HCT116 (cell line): Measurements from ENCODE around the gene QSOX1. TPM values are rescaled to one million over a fixed set of nuclear protein-coding genes. Genes with fewer than 3 reads are reported as not detected.

Experiments used
- ATAC-seq: fragments of 200-7000 bp; cut with Tn5 transposase; 2 replicates; pipeline ENCODE4 v1.9.1; 2020; ENCODE audit warnings: mild to moderate bottlenecking, moderate library complexity
- BruUV-seq: library from RNA; stranded (reverse); fragments of 400-500 nt; replicated peaks from 2 replicates; lab custom pipeline; 2021; lab: Mats Ljungman, UMichigan
- CTCF ChIA-PET: fragments of 300-600 bp; sonication (Branson Sonifier 250); formaldehyde crosslinking; loops from one replicate; lab custom pipeline; 2021; ENCODE audit warnings: antibody characterized with exemption; lab: Charles Lee
- POLR2A ChIA-PET: fragments of 300-600, 350-600 bp; sonication (Branson Sonifier 250); formaldehyde crosslinking; loops from one replicate; lab custom pipeline; 2021; ENCODE audit warnings: antibody characterized with exemption; lab: Charles Lee
- RAD21 ChIA-PET, 2 experiments: fragments of 300-600 bp; sonication (Branson Sonifier 250); formaldehyde crosslinking; loops; one replicate each; lab custom pipeline; 2023; ENCODE audit warnings: low total read pairs in 2 of 2; ENCODE audit not compliant: uncharacterized antibody in 2 of 2, unreplicated experiment in 2 of 2, low non-redundant PET in 1 of 2; lab: Charles Lee
- DNase-seq: peaks from one replicate; pipeline ENCODE4 v3.0.0-alpha.2; 2010; ENCODE audit warnings: low read depth, low spot score
- H2AFZ ChIP-seq: fragments of 200-600 bp; shearing (Covaris generic), sonication (generic); 2 replicates; pipeline ENCODE4 v1.6.1; 2017; ENCODE audit warnings: low read depth, mixed run types, mixed read lengths, antibody characterized with exemption, low read length; ENCODE audit not compliant: poor library complexity, severe bottlenecking
- H3K27ac ChIP-seq: 2 replicates; pipeline ENCODE4 v1.5.1; 2012; ENCODE audit warnings: low read depth, low read length
- H3K27me3 ChIP-seq: fragments of 200-600 bp; sonication (generic); 2 replicates; pipeline ENCODE4 v1.6.1; 2016; ENCODE audit warnings: mixed run types, low read length, mixed read lengths; ENCODE audit not compliant: insufficient read depth
- H3K36me3 ChIP-seq, 2 experiments: fragments of 200-500 bp in 1 of 2; fragments of 200-600 bp in 1 of 2; sonication (Bioruptor generic) in 1 of 2; sonication (generic) in 1 of 2; 2 replicates each; pipeline versions ENCODE4 v1.5.1 to v1.6.1; 2014 to 2016; ENCODE audit warnings: low read length in 2 of 2, inconsistent platforms in 1 of 2, mixed read lengths in 1 of 2, mixed run types in 1 of 2; ENCODE audit not compliant: insufficient read depth in 2 of 2, control insufficient read depth in 1 of 2
- H3K4me1 ChIP-seq, 2 experiments: fragments of 200-600 bp in 1 of 2; sonication (generic) in 1 of 2; 2 replicates each; pipeline versions ENCODE4 v1.5.1 to v1.6.1; 2012 to 2017; ENCODE audit warnings: low read length in 2 of 2, inconsistent platforms in 1 of 2, mild to moderate bottlenecking in 1 of 2, mixed read lengths in 1 of 2, mixed run types in 1 of 2, moderate library complexity in 1 of 2; ENCODE audit not compliant: insufficient read depth in 2 of 2, control insufficient read depth in 1 of 2
- H3K4me2 ChIP-seq: fragments of 200-600 bp; sonication (generic); 2 replicates; pipeline ENCODE4 v1.6.1; 2017; ENCODE audit warnings: mixed run types, low read length, mixed read lengths
- H3K4me3 ChIP-seq, 2 experiments: fragments of 200-600 bp in 1 of 2; sonication (generic) in 1 of 2; replicated peaks in 1 of 2; 2 replicates each; pipeline ENCODE4 v1.5.1; 2011 to 2016; ENCODE audit warnings: low read length in 2 of 2, control low read depth in 1 of 2, low read depth in 1 of 2, mild to moderate bottlenecking in 1 of 2, mixed read lengths in 1 of 2, mixed run types in 1 of 2
- H3K79me2 ChIP-seq: fragments of 200-600 bp; sonication (generic); 2 replicates; pipeline ENCODE4 v1.6.1; 2017; ENCODE audit warnings: mild to moderate bottlenecking, mixed run types, low read length, moderate library complexity, mixed read lengths; ENCODE audit not compliant: insufficient read depth
- H3K9ac ChIP-seq: fragments of 200-600 bp; sonication (generic); 2 replicates; pipeline ENCODE4 v1.6.1; 2016; ENCODE audit warnings: low read length, mixed read lengths
- H3K9me2 ChIP-seq: fragments of 200-600 bp; sonication (generic), shearing (Covaris generic); 2 replicates; pipeline ENCODE4 v1.6.1; 2017; ENCODE audit warnings: mixed run types, mild to moderate bottlenecking, moderate library complexity; ENCODE audit not compliant: insufficient read depth
- H3K9me3 ChIP-seq, 2 experiments: fragments of 200-500 bp in 1 of 2; fragments of 200-600 bp in 1 of 2; sonication (Bioruptor generic) in 1 of 2; sonication (generic) in 1 of 2; 2 replicates each; pipeline ENCODE4 v1.6.1; 2014 to 2017; ENCODE audit warnings: low read length in 2 of 2, mixed read lengths in 2 of 2, inconsistent platforms in 1 of 2, low read depth in 1 of 2, mild to moderate bottlenecking in 1 of 2, mixed run types in 1 of 2, moderate library complexity in 1 of 2; ENCODE audit not compliant: control insufficient read depth in 1 of 2, insufficient read depth in 1 of 2
- H4K20me1 ChIP-seq: fragments of 200-600 bp; sonication (generic), shearing (Covaris generic); 2 replicates; pipeline ENCODE4 v1.6.1; 2017; ENCODE audit warnings: mixed run types, mild to moderate bottlenecking, moderate library complexity; ENCODE audit not compliant: insufficient read depth
- CTCF ChIP-seq, 3 experiments: fragments of 200-600 bp in 1 of 3; sonication (generic) in 1 of 3; IDR thresholded peaks in 2 of 3; conservative IDR thresholded peaks in 1 of 3; 2 replicates each; pipeline ENCODE4 v1.5.1; 2012 to 2017; ENCODE audit warnings: low read depth in 2 of 3, low read length in 2 of 3, antibody characterized with exemption in 1 of 3, borderline replicate concordance in 1 of 3, control low read depth in 1 of 3, mild to moderate bottlenecking in 1 of 3, mixed read lengths in 1 of 3, mixed run types in 1 of 3, moderate library complexity in 1 of 3; ENCODE audit not compliant: insufficient read depth in 1 of 3
- ELF1 ChIP-seq: IDR thresholded peaks from 2 replicates; pipeline ENCODE4 v1.6.1; 2012; ENCODE audit warnings: low read depth, borderline replicate concordance
- EZH2 ChIP-seq: fragments of 200-600 bp; sonication (generic); IDR thresholded peaks from 2 replicates; pipeline ENCODE4 v1.6.1; 2017; ENCODE audit warnings: antibody characterized with exemption, mixed run types
- MAX ChIP-seq: IDR thresholded peaks from 2 replicates; pipeline ENCODE4 v1.6.1; 2012
- POLR2A ChIP-seq: IDR thresholded peaks from 2 replicates; pipeline ENCODE4 v1.7.0; 2011; ENCODE audit warnings: borderline replicate concordance; ENCODE audit not compliant: insufficient read depth, insufficient read length; ENCODE audit errors: extremely low read depth
- REST ChIP-seq: IDR thresholded peaks from 2 replicates; pipeline ENCODE4 v1.6.1; 2012; ENCODE audit warnings: low read depth
- SRF ChIP-seq: IDR thresholded peaks from 2 replicates; pipeline ENCODE4 v1.6.1; 2012; ENCODE audit warnings: low read depth
- TCF7L2 ChIP-seq: IDR thresholded peaks from 2 replicates; pipeline ENCODE4 v1.7.0; 2011; ENCODE audit warnings: borderline replicate concordance, inconsistent platforms; ENCODE audit not compliant: insufficient read depth, insufficient read length; ENCODE audit errors: extremely low read depth
- YY1 ChIP-seq: IDR thresholded peaks from 2 replicates; pipeline ENCODE4 v1.6.1; 2011; ENCODE audit warnings: low read length, low read depth, moderate library complexity, mild to moderate bottlenecking; ENCODE audit not compliant: insufficient replicate concordance; ENCODE audit errors: extremely low read depth
- ZBTB33 ChIP-seq: IDR thresholded peaks from 2 replicates; pipeline ENCODE4 v1.6.1; 2011; ENCODE audit warnings: mild to moderate bottlenecking, low read length, moderate library complexity; ENCODE audit not compliant: insufficient replicate concordance; ENCODE audit errors: extremely low read depth
- ZFX ChIP-seq: fragments of 450-650 bp; IDR thresholded peaks from 2 replicates; pipeline ENCODE4 v1.6.1; 2017
- ZNF274 ChIP-seq: fragments of 200-500 bp; sonication (Bioruptor generic); IDR thresholded peaks from 2 replicates; pipeline ENCODE4 v1.6.1; 2014; ENCODE audit warnings: mild to moderate bottlenecking, low read depth, low read length, inconsistent platforms
- intact Hi-C: fragments of 100-400 bp; cut with micrococcal nuclease; formaldehyde crosslinking; loops from 2 replicates; pipeline ENCODE4 v1.10.0; 2022
- total RNA-seq: library from RNA; stranded (reverse); gene quantifications from one replicate; pipeline ENCODE4 v1.2.1, GENCODE V29; 2021; ENCODE audit not compliant: unreplicated experiment

QSOX1 gene
- total RNA-seq, 1 experiment from 2014 or later: 89.2 TPM

- no TSS peak for BruUV-seq
- Histone ChIP-seq H3K4me1 (peaks cover 0 to 8% of the 10 kb centered on the region in 2 experiments; a peak in 2 of 4 replicates), H3K9me2 (no peaks in the 10 kb centered on the region), H3K27ac (no peak overlapping the region), H3K4me3 (no peak overlapping the region), H2AFZ (no peak overlapping the region), H3K36me3 (no peaks in the 10 kb centered on the region), H3K27me3 (no peaks in the 10 kb centered on the region), H3K9me3 (no peaks in the 10 kb centered on the region), H3K4me2 (no peak overlapping the region), H3K79me2 (no peaks in the 10 kb centered on the region), H4K20me1 (no peaks in the 10 kb centered on the region), H3K9ac (no peak overlapping the region)
- intact Hi-C loops: no loop called here
- TF ChIP-seq ELF1 (no peak), MAX (no peak), ZNF274 (no peak), POLR2A (no peak), ZFX (no peak), TCF7L2 (no peak), ZBTB33 (no peak), EZH2 (no peak), SRF (no peak), YY1 (no peak), REST (no peak), CTCF (IDR thresholded peaks at IDR 0.05 in 2 of 3, conservative IDR thresholded peaks at IDR 0.05 in 1 of 3; ENCODE audit: borderline replicate concordance in 1 of 3, insufficient read depth in 1 of 3, low read depth in 2 of 3, low read length in 2 of 3) (no peak)
- ChIA-PET CTCF (no interaction called here), POLR2A (no interaction called here), RAD21 (no interaction called here)
- ATAC-seq: no peak
- no peak for DNase-seq
Observed at GRCh38 chr1:180247580-180247979, 92.9 kb downstream of the QSOX1 start.
